ENCODE data around the gene ZBTB47.

- TF ChIP-seq EZH2 (IDR thresholded peaks at IDR 0.05; ENCODE audit: borderline replicate concordance, low read depth, low read length, severe bottlenecking): no peak
- no peak for TF ChIP-seq CTCF (IDR thresholded peaks at IDR 0.05; ENCODE audit: extremely low read depth in 1 of 2, insufficient read depth in 1 of 2, low read depth in 1 of 2, low read length in 2 of 2)
- TF ChIP-seq POLR2A (IDR thresholded peaks at IDR 0.05; ENCODE audit: low read depth, low read length): no peak
- no peak for TF ChIP-seq POLR2AphosphoS5 (IDR thresholded peaks at IDR 0.05; ENCODE audit: insufficient read depth, low read depth, low read length)
- TF ChIP-seq GATA2 (IDR thresholded peaks at IDR 0.05; ENCODE audit: insufficient read depth, insufficient read length, low read depth, low read length): no peak
These were observed 4.5 kb upstream of the ZBTB47 start for GRCh38 chr3:42649006-42649405.
